HG03558 (cell line): Measurements from ENCODE around the gene CRELD2.

Source experiments
- ATAC-seq: cut with Tn5 transposase; IDR thresholded peaks from one replicate; pipeline ENCODE4 v1.9.1; 2021; ENCODE audit warnings: moderate number of reproducible peaks; ENCODE audit not compliant: unreplicated experiment; ENCODE audit errors: extremely low read depth

The CRELD2 gene

GRCh38 chr22:49965091-49966040, 46.9 kb downstream of the CRELD2 start:
- no peak for ATAC-seq

GRCh38 chr22:49966041-49966773, 47.8 kb downstream of the CRELD2 start:
- no peak for ATAC-seq

GRCh38 chr22:49966774-49967705, 48.6 kb downstream of the CRELD2 start:
- ATAC-seq: no peak

- no peak for ATAC-seq
These were observed 49.3 kb downstream of the CRELD2 start for GRCh38 chr22:49967706-49968208.

GRCh38 chr22:49968313-49968830, 49.9 kb downstream of the CRELD2 start:
- no peak for ATAC-seq

- ATAC-seq: no peak
These were observed 50.6 kb downstream of the CRELD2 start for GRCh38 chr22:49968831-49969661.

- no peak for ATAC-seq
These were observed 51.5 kb downstream of the CRELD2 start for GRCh38 chr22:49969751-49970527.

- no peak for ATAC-seq
These were observed 52.2 kb downstream of the CRELD2 start for GRCh38 chr22:49970528-49971231.

- ATAC-seq: no peak
These were observed 53.1 kb downstream of the CRELD2 start for GRCh38 chr22:49971232-49972162.

GRCh38 chr22:49972163-49973017, 54.0 kb downstream of the CRELD2 start:
- no peak for ATAC-seq

GRCh38 chr22:49973018-49973961, 54.9 kb downstream of the CRELD2 start:
- ATAC-seq: no peak

GRCh38 chr22:49975543-49976389, 57.3 kb downstream of the CRELD2 start:
- no peak for ATAC-seq

- ATAC-seq: no peak
These were observed 58.2 kb downstream of the CRELD2 start for GRCh38 chr22:49976439-49977175.
